Activated naive CD8-positive, alpha-beta T cell treated with anti-CD3 and anti-CD28 coated beads for 36 hours (primary cell): ENCODE data around the gene LRP8. TPM values are rescaled to one million over a fixed set of nuclear protein-coding genes. Genes with fewer than 3 reads are reported as not detected.

ENCODE experiments used
- DNase-seq: peaks from one replicate; pipeline ENCODE4 v3.0.0; 2021
- H3K27ac Mint-ChIP-seq: one replicate; pipeline ENCODE4 v1.8.0; 2022; ENCODE audit warnings: mild to moderate bottlenecking, moderate library complexity, mixed read lengths
- H3K27me3 Mint-ChIP-seq: one replicate; pipeline ENCODE4 v1.8.0; 2022; ENCODE audit warnings: mild to moderate bottlenecking, mixed read lengths
- H3K36me3 Mint-ChIP-seq: one replicate; pipeline ENCODE4 v1.8.0; 2021; ENCODE audit warnings: mild to moderate bottlenecking, mixed read lengths
- H3K4me1 Mint-ChIP-seq: one replicate; pipeline ENCODE4 v1.8.0; 2021; ENCODE audit warnings: mixed read lengths
- H3K4me3 Mint-ChIP-seq: one replicate; pipeline ENCODE4 v1.8.0; 2022; ENCODE audit warnings: mild to moderate bottlenecking, moderate library complexity, mixed read lengths
- H3K9me3 Mint-ChIP-seq: one replicate; pipeline ENCODE4 v1.8.0; 2022; ENCODE audit warnings: mixed read lengths
- total RNA-seq, 2 experiments: library from RNA; stranded (reverse); gene quantifications; one replicate each; pipeline ENCODE4 v1.2.3, GENCODE V29; 2021

LRP8 gene
- 10 to 100 TPM; 42.3 to 47.7 TPM for total RNA-seq

- no peaks in the 10 kb centered on the region for H3K9me3 Mint-ChIP-seq
- peaks cover 30% of the 10 kb centered on the region for H3K36me3 Mint-ChIP-seq
- peak; percentile 89 for DNase-seq
- peaks cover 12% of the 10 kb centered on the region for H3K4me1 Mint-ChIP-seq
- peak within 1 kb of the TSS; percentile 98 for H3K27ac Mint-ChIP-seq
- peak within 1 kb of the TSS; percentile 99 for H3K4me3 Mint-ChIP-seq
- H3K27me3 Mint-ChIP-seq, result no peaks in the 10 kb centered on the region
Observed at GRCh38 chr1:53328009-53328461, at the start of gene LRP8. LRP8 (minus strand) TSS chr1:53328070; CDS start chr1:53327912, 158 bp downstream.

- Mint-ChIP-seq H3K4me1 (no peaks in the 10 kb centered on the region), H3K9me3 (no peaks in the 10 kb centered on the region), H3K36me3 (no peaks in the 10 kb centered on the region), H3K27me3 (no peaks in the 10 kb centered on the region), H3K27ac (no peak overlapping the region), H3K4me3 (no peak overlapping the region)
- DNase-seq, result no peak
Observed at GRCh38 chr1:53377438-53377841, 49.6 kb upstream of the LRP8 start.

GRCh38 chr1:53376742-53377437 is 49.0 kb upstream of the LRP8 start:
- DNase-seq, result no peak
- Mint-ChIP-seq H3K36me3 (no peaks in the 10 kb centered on the region), H3K4me3 (no peak overlapping the region), H3K4me1 (no peaks in the 10 kb centered on the region), H3K27me3 (no peaks in the 10 kb centered on the region), H3K9me3 (no peaks in the 10 kb centered on the region), H3K27ac (no peak overlapping the region)

GRCh38 chr1:53376041-53376461 is 48.2 kb upstream of the LRP8 start:
- Mint-ChIP-seq H3K27ac (no peak overlapping the region), H3K9me3 (no peaks in the 10 kb centered on the region), H3K27me3 (no peaks in the 10 kb centered on the region), H3K36me3 (no peaks in the 10 kb centered on the region), H3K4me1 (no peaks in the 10 kb centered on the region), H3K4me3 (no peak overlapping the region)
- DNase-seq, result no peak

- Mint-ChIP-seq H3K27ac (no peak overlapping the region), H3K27me3 (no peaks in the 10 kb centered on the region), H3K4me1 (no peaks in the 10 kb centered on the region), H3K36me3 (no peaks in the 10 kb centered on the region), H3K4me3 (no peak overlapping the region), H3K9me3 (no peaks in the 10 kb centered on the region)
- DNase-seq, result no peak
Observed at GRCh38 chr1:53375440-53375839, 47.6 kb upstream of the LRP8 start.

- Mint-ChIP-seq H3K9me3 (no peaks in the 10 kb centered on the region), H3K4me3 (no peak overlapping the region), H3K4me1 (peaks cover 3% of the 10 kb centered on the region), H3K36me3 (no peaks in the 10 kb centered on the region), H3K27ac (no peak overlapping the region), H3K27me3 (no peaks in the 10 kb centered on the region)
- DNase-seq, result no peak
Observed at GRCh38 chr1:53373246-53373645, 45.4 kb upstream of the LRP8 start.

- H3K36me3 Mint-ChIP-seq, result no peaks in the 10 kb centered on the region
- no peaks in the 10 kb centered on the region for H3K9me3 Mint-ChIP-seq
- no peak overlapping the region for H3K4me3 Mint-ChIP-seq
- H3K4me1 Mint-ChIP-seq, result peaks cover 10% of the 10 kb centered on the region
- no peak overlapping the region for H3K27ac Mint-ChIP-seq
- no peak for DNase-seq
- no peaks in the 10 kb centered on the region for H3K27me3 Mint-ChIP-seq
Observed at GRCh38 chr1:53372501-53372951, 44.7 kb upstream of the LRP8 start.

GRCh38 chr1:53371851-53372250 is 44.0 kb upstream of the LRP8 start:
- DNase-seq, result no peak
- no peaks in the 10 kb centered on the region for H3K36me3 Mint-ChIP-seq
- H3K4me1 Mint-ChIP-seq, result peaks cover 16% of the 10 kb centered on the region
- H3K9me3 Mint-ChIP-seq, result no peaks in the 10 kb centered on the region
- no peak overlapping the region for H3K4me3 Mint-ChIP-seq
- H3K27me3 Mint-ChIP-seq, result no peaks in the 10 kb centered on the region
- H3K27ac Mint-ChIP-seq, result no peak overlapping the region

GRCh38 chr1:53371121-53371666 is 43.3 kb upstream of the LRP8 start:
- Mint-ChIP-seq H3K27me3 (no peaks in the 10 kb centered on the region), H3K9me3 (no peaks in the 10 kb centered on the region), H3K4me1 (peaks cover 16% of the 10 kb centered on the region), H3K36me3 (no peaks in the 10 kb centered on the region), H3K4me3 (no peak overlapping the region), H3K27ac (no peak overlapping the region)
- no peak for DNase-seq

- no peaks in the 10 kb centered on the region for H3K9me3 Mint-ChIP-seq
- no peaks in the 10 kb centered on the region for H3K27me3 Mint-ChIP-seq
- peaks cover 16% of the 10 kb centered on the region for H3K4me1 Mint-ChIP-seq
- H3K4me3 Mint-ChIP-seq, result no peak overlapping the region
- DNase-seq, result no peak
- H3K36me3 Mint-ChIP-seq, result no peaks in the 10 kb centered on the region
- H3K27ac Mint-ChIP-seq, result no peak overlapping the region
Observed at GRCh38 chr1:53370369-53370961, 42.6 kb upstream of the LRP8 start.

GRCh38 chr1:53369761-53370160 is 41.9 kb upstream of the LRP8 start:
- H3K4me3 Mint-ChIP-seq, result no peak overlapping the region
- H3K36me3 Mint-ChIP-seq, result no peaks in the 10 kb centered on the region
- H3K27me3 Mint-ChIP-seq, result no peaks in the 10 kb centered on the region
- no peak overlapping the region for H3K27ac Mint-ChIP-seq
- no peaks in the 10 kb centered on the region for H3K9me3 Mint-ChIP-seq
- H3K4me1 Mint-ChIP-seq, result peaks cover 16% of the 10 kb centered on the region
- no peak for DNase-seq

GRCh38 chr1:53369034-53369750 is 41.3 kb upstream of the LRP8 start:
- DNase-seq, result no peak
- Mint-ChIP-seq H3K27ac (no peak overlapping the region), H3K9me3 (no peaks in the 10 kb centered on the region), H3K27me3 (no peaks in the 10 kb centered on the region), H3K4me1 (peaks cover 16% of the 10 kb centered on the region), H3K36me3 (no peaks in the 10 kb centered on the region), H3K4me3 (no peak overlapping the region)

GRCh38 chr1:53368314-53369033 is 40.6 kb upstream of the LRP8 start:
- Mint-ChIP-seq H3K9me3 (no peaks in the 10 kb centered on the region), H3K36me3 (no peaks in the 10 kb centered on the region), H3K4me3 (peak overlapping the region; percentile 77), H3K27ac (peak overlapping the region; percentile 75), H3K27me3 (no peaks in the 10 kb centered on the region), H3K4me1 (peaks cover 16% of the 10 kb centered on the region)
- DNase-seq, result no peak

- H3K27me3 Mint-ChIP-seq, result no peaks in the 10 kb centered on the region
- peak overlapping the region; percentile 75 for H3K27ac Mint-ChIP-seq
- H3K4me1 Mint-ChIP-seq, result peaks cover 16% of the 10 kb centered on the region
- H3K4me3 Mint-ChIP-seq, result peak overlapping the region; percentile 77
- DNase-seq, result peak; percentile 17
- no peaks in the 10 kb centered on the region for H3K9me3 Mint-ChIP-seq
- no peaks in the 10 kb centered on the region for H3K36me3 Mint-ChIP-seq
Observed at GRCh38 chr1:53367503-53368313, 39.8 kb upstream of the LRP8 start.
